GM12865 (cell line): ENCODE data around the gene KCNT1.

Source experiments
- DNase-seq: peaks from one replicate; pipeline ENCODE4 v3.0.0; 2010; ENCODE audit warnings: low read depth
- H3K4me3 ChIP-seq: 2 replicates; pipeline ENCODE4 v1.5.1; 2011; ENCODE audit warnings: mild to moderate bottlenecking, low read depth, low read length, control low read depth
- CTCF ChIP-seq: IDR thresholded peaks from 2 replicates; pipeline ENCODE4 v1.5.1; 2011; ENCODE audit warnings: low read length, control low read depth, low read depth, inconsistent platforms; ENCODE audit not compliant: insufficient read depth; ENCODE audit errors: missing control alignments

Gene KCNT1

GRCh38 chr9:135729480-135729879 lies 27.5 kb downstream of the KCNT1 start:
- DNase-seq = no peak
- TF ChIP-seq CTCF = no peak
- H3K4me3 ChIP-seq = no peak overlapping the region

- no peak for DNase-seq
- no peak for TF ChIP-seq CTCF
Measured at GRCh38 chr9:135731454-135731853, 29.5 kb downstream of the KCNT1 start.

GRCh38 chr9:135732569-135733257 lies 30.7 kb downstream of the KCNT1 start:
- TF ChIP-seq CTCF = no peak
- H3K4me3 ChIP-seq = no peak overlapping the region
- no peak for DNase-seq

More at GRCh38 chr9:135731454-135731853, 29.5 kb downstream of the KCNT1 start:
- no peak overlapping the region for H3K4me3 ChIP-seq

- no peak for TF ChIP-seq CTCF
- DNase-seq = no peak
- H3K4me3 ChIP-seq = no peak overlapping the region
Measured at GRCh38 chr9:135734616-135735144, 32.7 kb downstream of the KCNT1 start.

GRCh38 chr9:135736272-135736978 lies 34.4 kb downstream of the KCNT1 start:
- no peak for DNase-seq
- no peak overlapping the region for H3K4me3 ChIP-seq
- TF ChIP-seq CTCF = no peak

GRCh38 chr9:135736979-135737839 lies 35.2 kb downstream of the KCNT1 start:
- no peak overlapping the region for H3K4me3 ChIP-seq
- TF ChIP-seq CTCF = no peak
- no peak for DNase-seq
